ENCODE results near the gene SLFN12L.

The SLFN12L gene

GRCh38 chr17:35432176-35433074 is 105.1 kb downstream of the SLFN12L start, which contains the start of gene SLFN12:
SLFN12 (minus strand) TSS chr17:35432500; CDS start chr17:35423028, 9,472 bp downstream.
- DNase-seq (ENCODE audit: low read depth), result peak; percentile 28

- no peak for DNase-seq (ENCODE audit: low read depth)
These were observed 107.8 kb downstream of the SLFN12L start for GRCh38 chr17:35429702-35430101.

- no peak for DNase-seq (ENCODE audit: low read depth)
These were observed 109.2 kb downstream of the SLFN12L start for GRCh38 chr17:35428229-35428628.

- DNase-seq (ENCODE audit: low read depth), result no peak
These were observed 113.7 kb downstream of the SLFN12L start for GRCh38 chr17:35423761-35424160.
